NCI-H345 treated with DMSO at 0.1 percent for 48 hours (cell line): ENCODE measurements around the gene HOXD8.

Experiments
- DNase-seq: peaks from one replicate; lab custom pipeline; 2025; ENCODE audit not compliant: unreplicated experiment; lab: John Stamatoyannopoulos, UW

HOXD8 gene

DNA sequence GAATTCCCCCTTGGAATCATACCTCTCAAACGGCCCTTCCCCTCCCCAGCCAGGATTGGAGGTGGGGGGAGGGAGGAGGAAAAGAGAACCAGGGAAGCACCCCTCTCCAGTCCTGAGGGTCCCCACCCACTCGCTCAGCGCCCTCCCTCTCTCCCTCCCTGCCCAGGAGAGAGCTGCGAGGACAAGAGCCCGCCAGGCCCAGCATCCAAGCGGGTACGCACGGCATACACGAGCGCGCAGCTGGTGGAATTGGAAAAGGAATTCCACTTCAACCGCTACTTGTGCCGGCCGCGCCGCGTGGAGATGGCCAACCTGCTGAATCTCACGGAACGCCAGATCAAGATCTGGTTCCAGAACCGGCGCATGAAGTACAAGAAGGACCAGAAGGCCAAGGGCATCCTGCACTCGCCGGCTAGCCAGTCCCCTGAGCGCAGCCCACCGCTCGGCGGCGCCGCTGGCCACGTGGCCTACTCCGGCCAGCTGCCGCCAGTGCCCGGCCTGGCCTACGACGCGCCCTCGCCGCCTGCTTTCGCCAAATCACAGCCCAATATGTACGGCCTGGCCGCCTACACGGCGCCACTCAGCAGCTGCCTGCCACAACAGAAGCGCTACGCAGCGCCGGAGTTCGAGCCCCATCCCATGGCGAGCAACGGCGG, 42.0 kb downstream of the HOXD8 start:
- no peak for DNase-seq

DNA sequence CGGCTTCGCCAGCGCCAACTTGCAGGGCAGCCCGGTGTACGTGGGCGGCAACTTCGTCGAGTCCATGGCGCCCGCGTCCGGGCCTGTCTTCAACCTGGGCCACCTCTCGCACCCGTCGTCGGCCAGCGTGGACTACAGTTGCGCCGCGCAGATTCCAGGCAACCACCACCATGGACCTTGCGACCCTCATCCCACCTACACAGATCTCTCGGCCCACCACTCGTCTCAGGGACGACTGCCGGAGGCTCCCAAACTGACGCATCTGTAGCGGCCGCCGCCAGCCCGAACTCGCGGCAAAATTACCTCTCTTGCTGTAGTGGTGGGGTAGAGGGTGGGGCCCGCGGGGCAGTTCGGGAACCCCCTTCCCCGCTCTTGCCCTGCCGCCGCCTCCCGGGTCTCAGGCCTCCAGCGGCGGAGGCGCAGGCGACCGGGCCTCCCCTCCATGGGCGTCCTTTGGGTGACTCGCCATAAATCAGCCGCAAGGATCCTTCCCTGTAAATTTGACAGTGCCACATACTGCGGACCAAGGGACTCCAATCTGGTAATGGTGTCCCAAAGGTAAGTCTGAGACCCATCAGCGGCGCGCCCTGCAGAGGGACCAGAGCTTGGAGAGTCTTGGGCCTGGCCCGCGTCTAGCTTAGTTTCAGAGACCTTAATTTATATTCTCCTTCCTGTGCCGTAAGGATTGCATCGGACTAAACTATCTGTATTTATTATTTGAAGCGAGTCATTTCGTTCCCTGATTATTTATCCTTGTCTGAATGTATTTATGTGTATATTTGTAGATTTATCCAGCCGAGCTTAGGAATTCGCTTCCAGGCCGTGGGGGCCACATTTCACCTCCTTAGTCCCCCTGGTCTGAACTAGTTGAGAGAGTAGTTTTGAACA, 42.7 kb downstream of the HOXD8 start:
- DNase-seq = no peak

DNA sequence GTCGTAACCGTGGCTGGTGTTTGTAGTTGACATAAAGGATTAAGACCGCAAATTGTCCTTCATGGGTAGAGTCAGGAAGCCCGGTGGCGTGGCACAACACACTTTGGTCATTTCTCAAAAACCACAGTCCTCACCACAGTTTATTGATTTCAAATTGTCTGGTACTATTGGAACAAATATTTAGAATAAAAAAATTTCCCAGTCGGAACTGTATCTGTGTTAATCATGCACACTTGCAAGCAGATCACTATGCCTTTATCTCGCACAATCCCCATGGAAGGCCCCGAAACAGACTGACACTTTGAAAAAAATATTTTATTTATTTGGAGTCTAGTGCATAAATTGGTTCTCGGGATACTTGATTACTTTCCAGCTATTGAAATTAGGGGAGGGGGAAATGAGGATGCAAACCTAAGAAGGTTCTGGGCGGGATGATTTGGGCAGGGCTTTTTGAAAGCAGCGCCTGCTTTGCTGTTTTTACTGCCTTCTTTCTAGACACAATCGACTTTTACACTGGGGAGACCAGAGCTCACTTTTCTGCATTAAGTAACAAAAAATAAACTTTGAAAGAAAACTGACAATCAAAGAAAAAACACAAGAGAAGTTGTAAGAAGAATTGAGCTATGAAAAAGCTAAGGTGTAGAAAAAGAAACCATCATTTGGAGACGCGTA, 43.5 kb downstream of the HOXD8 start:
- DNase-seq = no peak

- no peak for DNase-seq
Measured at GRCh38 chr2:176173567-176174381, 44.3 kb downstream of the HOXD8 start.

DNA sequence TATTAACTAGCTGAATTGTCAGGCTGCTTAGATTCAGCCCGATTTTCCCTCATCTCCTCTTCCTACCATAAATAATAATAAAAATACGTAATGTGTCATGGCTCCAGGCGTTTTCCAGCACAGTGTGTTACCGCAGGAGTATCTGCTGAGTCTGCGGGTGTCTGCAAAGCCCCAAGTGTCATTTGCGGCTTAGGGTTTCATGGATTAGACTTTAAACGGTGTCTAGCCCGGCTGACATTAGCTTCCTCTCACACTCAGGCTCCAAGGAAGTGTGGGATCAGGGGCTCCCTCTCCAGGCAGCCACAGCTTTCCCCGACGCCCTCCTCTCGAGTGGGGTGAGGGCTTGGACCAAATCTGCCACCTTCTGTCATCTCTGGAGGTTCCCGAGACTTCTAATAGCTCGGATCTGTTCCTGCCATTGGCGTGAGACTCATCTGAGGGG, 44.9 kb downstream of the HOXD8 start:
- no peak for DNase-seq

DNA sequence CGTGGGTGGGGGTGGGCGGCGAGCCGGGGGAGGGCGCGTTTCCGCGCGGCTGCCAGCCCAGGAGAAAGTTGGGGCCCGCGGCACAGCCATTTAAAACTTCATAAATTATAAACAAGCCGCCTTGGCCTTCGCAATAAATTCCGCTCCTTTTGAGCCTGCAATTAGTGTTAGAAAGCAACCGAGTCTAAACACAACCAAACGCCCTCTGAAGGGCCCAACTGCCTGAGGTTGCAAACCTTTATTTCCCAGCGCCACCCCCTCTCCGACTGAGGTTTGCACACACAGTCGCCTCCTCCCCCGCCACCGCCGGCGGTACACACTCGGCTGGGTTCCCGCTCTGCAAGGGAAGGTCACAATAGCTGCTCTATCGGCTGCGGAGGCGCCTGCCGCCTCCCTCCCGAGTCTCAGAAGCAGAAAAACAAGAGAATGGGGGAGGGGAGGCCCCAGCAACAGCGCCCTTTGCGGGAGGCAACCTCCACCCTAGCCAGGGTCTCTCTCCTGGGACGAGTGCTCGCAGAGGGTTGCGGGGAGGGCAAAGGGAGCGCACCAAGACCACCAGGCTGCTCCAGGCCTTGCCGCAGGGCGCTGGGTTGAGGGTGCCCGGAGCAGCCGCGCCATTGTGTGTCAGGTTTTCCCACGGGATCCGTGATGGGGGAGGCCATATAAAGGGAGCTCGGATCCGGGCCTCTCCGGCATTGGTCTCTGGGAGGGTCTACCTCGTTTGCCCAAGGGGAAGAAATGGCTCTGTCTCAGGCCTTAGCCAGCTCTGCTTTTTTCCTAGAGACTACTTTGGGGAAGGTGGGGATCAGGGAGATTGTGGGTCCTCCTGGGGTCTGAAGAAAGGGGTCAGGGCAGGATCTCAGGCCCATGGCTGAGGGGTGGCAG, 45.6 kb downstream of the HOXD8 start:
- DNase-seq = no peak

DNA sequence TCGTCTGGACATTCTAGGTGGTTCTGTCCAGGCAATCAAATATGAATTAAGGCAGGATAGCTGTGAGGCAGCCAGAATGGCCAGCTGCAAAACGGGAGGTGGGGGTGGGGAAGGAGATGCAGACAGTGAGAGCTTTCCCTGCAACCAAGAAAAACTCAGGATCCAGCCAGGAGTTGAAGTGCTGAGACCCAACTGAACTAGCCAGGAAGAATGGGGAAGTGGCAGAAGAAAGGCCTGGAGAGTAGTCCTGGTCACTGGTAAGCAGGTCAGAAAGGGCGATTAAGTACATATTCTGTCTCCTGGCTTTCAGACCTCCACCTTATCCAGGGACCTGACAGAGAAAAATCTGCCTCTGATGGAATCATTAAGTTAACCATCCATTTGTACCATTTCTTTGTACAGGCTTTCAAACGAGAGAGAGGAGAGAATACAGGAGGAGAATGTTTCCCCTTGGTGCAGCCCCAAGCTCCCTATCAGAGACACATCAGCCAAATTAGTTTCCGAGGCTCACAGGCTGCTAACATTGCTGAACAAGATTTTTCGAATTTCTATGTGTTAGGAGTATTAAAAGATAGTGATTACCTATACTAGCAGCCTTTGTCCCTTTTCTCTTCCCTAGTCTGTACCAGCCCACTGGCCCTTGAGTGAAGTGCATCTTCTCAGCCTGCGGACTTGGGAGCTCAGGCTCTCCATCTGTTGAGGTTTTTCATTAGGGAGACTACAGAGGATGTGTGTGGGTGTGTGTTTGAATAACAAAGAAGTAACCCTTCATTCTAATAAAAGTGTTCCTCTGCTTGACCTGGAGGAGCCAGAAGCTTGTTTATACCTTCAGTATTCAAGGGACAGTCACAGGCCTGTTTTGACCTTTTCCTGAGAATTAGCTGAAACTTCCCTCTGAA, 46.5 kb downstream of the HOXD8 start:
- DNase-seq = no peak

- DNase-seq = peak; percentile 75
Measured at GRCh38 chr2:176177580-176178037, 48.1 kb downstream of the HOXD8 start.

- DNase-seq = peak; percentile 75
Measured at GRCh38 chr2:176178038-176178756, 48.7 kb downstream of the HOXD8 start.

- DNase-seq = no peak
Measured at GRCh38 chr2:176178757-176179295, 49.3 kb downstream of the HOXD8 start.

DNA sequence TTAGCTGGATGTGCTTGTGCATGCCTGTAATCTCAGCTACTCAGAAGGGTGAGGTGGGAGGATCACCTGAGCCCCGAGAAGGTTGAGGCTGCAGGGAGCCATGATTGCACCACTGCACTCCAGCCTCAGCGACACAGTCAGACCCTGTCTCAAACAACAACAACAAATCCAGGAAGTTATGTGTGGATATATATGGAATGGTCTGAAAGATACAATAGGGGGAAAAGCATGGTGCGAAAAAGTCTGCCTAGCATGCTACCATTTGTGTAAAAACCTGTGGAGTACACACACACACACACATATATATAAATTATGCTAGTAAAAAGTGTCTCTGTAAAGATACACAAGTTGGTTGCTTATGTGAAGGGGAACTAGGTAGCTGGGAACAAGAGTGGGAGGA, 52.0 kb downstream of the HOXD8 start:
- DNase-seq = no peak
